GM19239 (cell line): ENCODE results near the gene CCDC34.

Experiments used
- DNase-seq: peaks from one replicate; pipeline ENCODE4 v3.0.0; 2011; ENCODE audit warnings: low spot score; ENCODE audit not compliant: insufficient read length
- FAIRE-seq: peaks from 2 replicates; lab custom pipeline; 2011; peaks lifted over from hg19 to GRCh38; lab: Jason Lieb, UNC

The CCDC34 gene

DNA sequence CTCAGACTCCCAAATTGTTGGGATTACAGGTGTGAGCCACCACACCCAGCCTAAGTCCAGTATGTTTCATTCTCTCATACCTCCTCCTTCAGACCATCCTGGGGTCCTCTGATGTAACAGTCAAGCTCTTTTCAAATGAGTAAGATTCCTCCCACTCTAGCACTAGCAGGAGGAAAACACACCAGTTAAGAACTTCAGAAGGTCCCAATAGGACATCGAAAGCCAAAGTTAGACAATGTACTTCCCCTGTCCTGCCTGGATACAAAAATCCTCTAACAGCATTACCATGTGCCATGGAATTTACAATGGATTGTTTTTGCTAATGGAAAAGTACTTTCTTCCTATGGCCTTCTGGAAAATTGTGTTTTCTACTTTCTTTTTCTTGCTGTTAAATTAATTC is 67.1 kb downstream of the CCDC34 start:
- FAIRE-seq (no peak), DNase-seq (no peak)

DNA sequence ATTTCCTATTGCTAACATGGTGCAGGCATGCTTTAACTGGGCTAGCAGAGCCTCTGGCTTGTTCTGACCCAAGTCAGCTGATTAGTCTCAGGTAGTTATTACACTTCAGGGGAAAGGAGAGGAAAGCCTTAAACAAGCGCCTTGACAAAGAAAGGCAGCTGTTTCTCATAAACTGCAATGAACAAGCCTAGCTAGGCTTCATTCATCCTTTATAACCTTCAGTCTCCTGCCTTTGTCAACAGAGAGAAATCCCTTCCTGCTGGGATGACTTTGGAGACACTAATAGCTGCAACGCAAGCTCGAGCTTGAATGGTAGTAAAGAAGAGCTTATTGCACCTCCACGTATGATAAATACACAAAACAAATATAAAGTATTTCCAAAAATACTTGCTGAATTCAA is 68.4 kb downstream of the CCDC34 start:
- DNase-seq (no peak), FAIRE-seq (no peak)

- DNase-seq (no peak), FAIRE-seq (no peak)
These were observed 69.2 kb downstream of the CCDC34 start for GRCh38 chr11:27293515-27294417.

DNA sequence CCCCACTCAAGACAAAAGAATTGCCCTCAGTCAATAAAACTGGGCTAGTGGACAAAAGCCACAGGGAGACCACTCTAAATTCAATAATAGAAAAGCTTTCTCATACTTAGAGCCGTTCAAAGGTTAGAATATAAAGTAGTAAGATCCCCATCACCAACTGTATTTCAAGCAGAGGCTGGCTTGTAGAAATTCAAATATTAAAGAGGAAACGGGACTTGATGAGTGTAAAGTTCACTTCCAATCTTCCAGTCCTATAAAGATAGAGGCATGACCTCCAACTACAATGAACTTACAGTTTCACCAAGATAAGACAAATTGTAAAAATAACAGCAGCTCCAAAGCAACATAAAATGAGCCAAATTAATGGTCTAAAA is 70.4 kb downstream of the CCDC34 start:
- FAIRE-seq (no peak), DNase-seq (no peak)

- FAIRE-seq, result no peak
- DNase-seq, result no peak
These were observed 70.9 kb downstream of the CCDC34 start for GRCh38 chr11:27291954-27292636.

- FAIRE-seq, result no peak
- DNase-seq, result no peak
These were observed 71.6 kb downstream of the CCDC34 start for GRCh38 chr11:27291302-27291889.

GRCh38 chr11:27290261-27291050 is 72.6 kb downstream of the CCDC34 start:
- FAIRE-seq (no peak), DNase-seq (no peak)
